IMR-90 (cell line): ENCODE results near the gene CERS5. TPM values are rescaled to one million over a fixed set of nuclear protein-coding genes. Genes with fewer than 3 reads are reported as not detected.

ENCODE experiments used
- ATAC-seq: fragments of 200-7000 bp; cut with Tn5 transposase; 2 replicates; pipeline ENCODE4 v1.9.1; 2020; ENCODE audit warnings: low read depth, mild to moderate bottlenecking, moderate library complexity
- BruUV-seq: library from RNA; stranded (reverse); fragments of 400-500 nt; replicated peaks from 2 replicates; lab custom pipeline; 2021; lab: Mats Ljungman, UMichigan
- CTCF ChIA-PET: fragments of 300-600 bp; formaldehyde crosslinking; extraction: SDS; loops from one replicate; lab custom pipeline; 2021; ENCODE audit warnings: antibody characterized with exemption; lab: Yijun Ruan, JAX
- POLR2A ChIA-PET: fragments of 300-600 bp; sonication (Branson Sonifier 250); formaldehyde crosslinking; loops from one replicate; lab custom pipeline; 2022; ENCODE audit warnings: antibody characterized with exemption; ENCODE audit not compliant: unreplicated experiment; lab: Charles Lee
- DNase-seq: peaks from one replicate; pipeline ENCODE4 v3.0.0; 2013
- H2AFZ ChIP-seq: replicated peaks from 2 replicates; pipeline ENCODE3; 2013; ENCODE audit warnings: low read length, mild to moderate bottlenecking; ENCODE audit not compliant: poor library complexity
- H2AK5ac ChIP-seq: 2 replicates; pipeline ENCODE4 v1.6.1; 2013; ENCODE audit warnings: low read depth, low read length, inconsistent platforms
- H2AK9ac ChIP-seq: replicated peaks from 2 replicates; pipeline ENCODE3; 2013; ENCODE audit warnings: mild to moderate bottlenecking, low read depth, low read length, moderate library complexity; ENCODE audit not compliant: poor library complexity
- H2BK120ac ChIP-seq: 2 replicates; pipeline ENCODE4 v1.6.1; 2013; ENCODE audit warnings: low read depth, low read length, inconsistent platforms
- H2BK15ac ChIP-seq: 3 replicates; pipeline ENCODE4 v1.6.1; 2013; ENCODE audit warnings: low read depth, low read length, inconsistent platforms
- H2BK20ac ChIP-seq: 2 replicates; pipeline ENCODE4 v1.6.1; 2013; ENCODE audit warnings: low read depth, mild to moderate bottlenecking, inconsistent platforms, low read length, moderate library complexity
- H2BK5ac ChIP-seq: 2 replicates; pipeline ENCODE4 v1.6.1; 2013; ENCODE audit warnings: mild to moderate bottlenecking, low read depth, low read length, inconsistent platforms; ENCODE audit not compliant: poor library complexity, severe bottlenecking
- H3K14ac ChIP-seq: replicated peaks from 2 replicates; pipeline ENCODE4 v1.6.1; 2013; ENCODE audit warnings: low read depth, low read length, inconsistent platforms
- H3K18ac ChIP-seq: 2 replicates; pipeline ENCODE4 v1.6.1; 2013; ENCODE audit warnings: low read depth, low read length, control low read depth
- H3K23ac ChIP-seq: 2 replicates; pipeline ENCODE4 v1.6.1; 2013; ENCODE audit warnings: low read depth, low read length, inconsistent platforms
- H3K27ac ChIP-seq: 2 replicates; pipeline ENCODE4 v1.5.1; 2013; ENCODE audit warnings: mild to moderate bottlenecking, control low read depth, low read length; ENCODE audit not compliant: insufficient read depth
- H3K27me3 ChIP-seq: 2 replicates; pipeline ENCODE4 v1.6.1; 2013; ENCODE audit warnings: low read length; ENCODE audit not compliant: control insufficient read depth, insufficient read depth
- H3K36me3 ChIP-seq: 2 replicates; pipeline ENCODE4 v1.6.1; 2013; ENCODE audit warnings: low read length, mixed read lengths; ENCODE audit not compliant: control insufficient read depth, insufficient read depth
- H3K4ac ChIP-seq: 2 replicates; pipeline ENCODE4 v1.6.1; 2013; ENCODE audit warnings: low read depth, low read length, inconsistent platforms
- H3K4me1 ChIP-seq: 2 replicates; pipeline ENCODE4 v1.6.1; 2013; ENCODE audit warnings: low read length, mixed read lengths; ENCODE audit not compliant: control insufficient read depth, insufficient read depth
- H3K4me2 ChIP-seq: 2 replicates; pipeline ENCODE4 v1.6.1; 2013; ENCODE audit warnings: low read depth, mild to moderate bottlenecking, control low read depth, low read length, moderate library complexity
- H3K4me3 ChIP-seq: 2 replicates; pipeline ENCODE4 v1.5.1; 2013; ENCODE audit warnings: low read depth, mild to moderate bottlenecking, control low read depth, low read length, moderate library complexity; ENCODE audit not compliant: insufficient read depth
- H3K56ac ChIP-seq: 2 replicates; pipeline ENCODE4 v1.6.1; 2013; ENCODE audit warnings: low read length, inconsistent platforms; ENCODE audit not compliant: insufficient read depth; ENCODE audit errors: extremely low read depth
- H3K79me1 ChIP-seq, 2 experiments: 2 replicates each; pipeline ENCODE4 v1.6.1; 2013; ENCODE audit warnings: low read length in 2 of 2, inconsistent platforms in 1 of 2, low read depth in 1 of 2
- H3K9ac ChIP-seq: 2 replicates; pipeline ENCODE4 v1.6.1; 2013; ENCODE audit warnings: low read depth, low read length, control low read depth
- H3K9me1 ChIP-seq: 2 replicates; pipeline ENCODE4 v1.6.1; 2013; ENCODE audit warnings: low read length, inconsistent platforms; ENCODE audit not compliant: insufficient read depth
- H3K9me3 ChIP-seq: 2 replicates; pipeline ENCODE4 v1.6.1; 2013; ENCODE audit warnings: low read length; ENCODE audit not compliant: control insufficient read depth, insufficient read depth
- H4K20me1 ChIP-seq: 2 replicates; pipeline ENCODE4 v1.6.1; 2013; ENCODE audit warnings: low read length, inconsistent platforms; ENCODE audit not compliant: insufficient read depth
- H4K5ac ChIP-seq: 2 replicates; pipeline ENCODE4 v1.6.1; 2013; ENCODE audit warnings: mild to moderate bottlenecking, low read depth, low read length, control low read depth
- H4K8ac ChIP-seq, 2 experiments: 2 replicates each; pipeline ENCODE4 v1.6.1; 2013; ENCODE audit warnings: low read depth in 2 of 2, low read length in 2 of 2, control low read depth in 1 of 2, inconsistent platforms in 1 of 2
- H4K91ac ChIP-seq: 2 replicates; pipeline ENCODE4 v1.6.1; 2013; ENCODE audit warnings: low read depth, low read length, inconsistent platforms; ENCODE audit not compliant: insufficient read depth
- BHLHE40 ChIP-seq: fragments of 150-350 bp; IDR thresholded peaks from 2 replicates; pipeline ENCODE4 v1.6.1; 2016; ENCODE audit warnings: mild to moderate bottlenecking, low read depth, low read length
- CEBPB ChIP-seq: IDR thresholded peaks from 2 replicates; pipeline ENCODE4 v1.6.1; 2012; ENCODE audit warnings: low read depth, low read length, improper control_type of control experiment
- CHD1 ChIP-seq: IDR thresholded peaks from 2 replicates; pipeline ENCODE4 v1.6.1; 2012; ENCODE audit warnings: low read depth, low read length, improper control_type of control experiment
- CTCF ChIP-seq: conservative IDR thresholded peaks from 2 replicates; pipeline ENCODE4 v1.5.1; 2012; ENCODE audit warnings: mild to moderate bottlenecking, low read depth, low read length, improper control_type of control experiment
- ELK1 ChIP-seq: fragments of 150-350 bp; IDR thresholded peaks from 2 replicates; pipeline ENCODE4 v1.6.1; 2016; ENCODE audit warnings: low read depth, mild to moderate bottlenecking, low read length, moderate library complexity, borderline replicate concordance
- FOS ChIP-seq: fragments of 150-350 bp; IDR thresholded peaks from 2 replicates; pipeline ENCODE4 v1.6.1; 2016; ENCODE audit warnings: low read depth, low read length
- MAFK ChIP-seq: IDR thresholded peaks from 2 replicates; pipeline ENCODE4 v1.6.1; 2012; ENCODE audit warnings: low read depth, low read length, improper control_type of control experiment
- MAZ ChIP-seq: IDR thresholded peaks from 2 replicates; pipeline ENCODE4 v1.6.1; 2012; ENCODE audit warnings: low read depth, mild to moderate bottlenecking, low read length, improper control_type of control experiment, moderate library complexity, borderline replicate concordance
- MXI1 ChIP-seq: IDR thresholded peaks from 2 replicates; pipeline ENCODE4 v1.6.1; 2012; ENCODE audit warnings: low read depth, mild to moderate bottlenecking, low read length, moderate library complexity, borderline replicate concordance
- NFE2L2 ChIP-seq: fragments of 150-350 bp; IDR thresholded peaks from 2 replicates; pipeline ENCODE4 v1.6.1; 2016; ENCODE audit warnings: low read depth, mild to moderate bottlenecking, low read length
- POLR2A ChIP-seq: IDR thresholded peaks from 2 replicates; pipeline ENCODE4 v1.6.1; 2012; ENCODE audit warnings: mild to moderate bottlenecking, low read depth, low read length
- RAD21 ChIP-seq: IDR thresholded peaks from 2 replicates; pipeline ENCODE4 v1.6.1; 2012; ENCODE audit warnings: low read length, improper control_type of control experiment
- RCOR1 ChIP-seq: IDR thresholded peaks from 2 replicates; pipeline ENCODE4 v1.6.1; 2012; ENCODE audit warnings: mild to moderate bottlenecking, low read length, improper control_type of control experiment; ENCODE audit not compliant: insufficient replicate concordance
- RFX5 ChIP-seq: IDR thresholded peaks from 2 replicates; pipeline ENCODE4 v1.8.0; 2012; ENCODE audit warnings: low read depth, mild to moderate bottlenecking, low read length, moderate library complexity
- SMC3 ChIP-seq: fragments of 150-350 bp; IDR thresholded peaks from 2 replicates; pipeline ENCODE4 v1.6.1; 2016; ENCODE audit warnings: low read depth, mild to moderate bottlenecking, antibody characterized with exemption, low read length, moderate library complexity
- USF2 ChIP-seq: fragments of 150-350 bp; IDR thresholded peaks from 2 replicates; pipeline ENCODE4 v1.6.1; 2017; ENCODE audit warnings: mild to moderate bottlenecking, antibody characterized with exemption, low read length, low read depth
- WGBS, 2 experiments: methylation state at CpG; one replicate each; pipeline versions ENCODE4 v1.1.5 to v1.1.7; 2013; ENCODE audit warnings: missing lambda C conversion rate in 2 of 2; ENCODE audit not compliant: insufficient read length in 1 of 2; ENCODE audit errors: extremely low coverage in 2 of 2; 5-methylcytosine and 5-hydroxymethylcytosine counted together
- dilution Hi-C: fragments of 300-500 bp; cut with HindIII; formaldehyde crosslinking; loops from one replicate; pipeline ENCODE4 v1.14.3; 2018; ENCODE audit warnings: low sequenced_read_pairs; ENCODE audit not compliant: unreplicated experiment
- in situ Hi-C: fragments of 300-500 bp; cut with MboI; formaldehyde crosslinking; loops from 3 replicates; pipeline ENCODE4 v1.14.3; 2019; ENCODE audit warnings: low sequenced_read_pairs, inconsistent platforms, mixed read lengths
- intact Hi-C: fragments of 100-400 bp; cut with micrococcal nuclease; formaldehyde crosslinking; loops from 2 replicates; pipeline ENCODE4 v1.10.0; 2022
- polyA plus RNA-seq, 3 experiments: library from polyadenylated mRNA; depleted of rRNA; stranded (reverse); fragments of >200 nt; gene quantifications; 2 replicates each; pipeline ENCODE4 v1.2.3, GENCODE V29; 2012; ENCODE audit warnings: low replicate concordance in 1 of 3
- total RNA-seq: library from RNA; depleted of rRNA; stranded (reverse); fragments of >200 nt; gene quantifications from 2 replicates; pipeline ENCODE4 v1.2.3, GENCODE V29; 2012

CERS5 gene
- total and polyA plus RNA-seq, 2 of the 4 experiments (the other 2 are of a cell fraction): 40.3 to 60.3 TPM

- Histone ChIP-seq H3K4me2 (no peak overlapping the region), H3K4ac (no peak overlapping the region), H3K56ac (no peak overlapping the region), H3K18ac (no peak overlapping the region), H2AK9ac (no peak overlapping the region), H3K14ac (no peak overlapping the region), H3K23ac (no peak overlapping the region), H3K4me3 (no peak overlapping the region), H3K79me1 (peaks cover 29 to 47% of the 10 kb centered on the region in 2 experiments), H2AFZ (no peak overlapping the region), H2BK120ac (0 out of 2 replicates have a peak overlapping the region, but pooled peaks have one; percentile 19), H3K27me3 (no peaks in the 10 kb centered on the region), H3K36me3 (peaks cover 40% of the 10 kb centered on the region), H3K9me1 (peaks cover 17% of the 10 kb centered on the region), H3K4me1 (peaks cover 24% of the 10 kb centered on the region), H3K9ac (no peak overlapping the region), H2AK5ac (no peak overlapping the region), H3K9me3 (no peaks in the 10 kb centered on the region), H2BK15ac (no peak overlapping the region), H3K27ac (no peak overlapping the region), H2BK20ac (no peak overlapping the region), H2BK5ac (no peak overlapping the region), H4K91ac (no peak overlapping the region), H4K5ac (no peak overlapping the region), H4K8ac (no peak overlapping the region), H4K20me1 (0 out of 2 replicates have a peak, but pooled peaks cover 4% of the 10 kb centered on the region)
- intact Hi-C loops (no loop called here), in situ Hi-C loops (no loop called here), dilution Hi-C loops (no loop called here)
- ChIA-PET POLR2A (no interaction called here), CTCF (no interaction called here)
- TF ChIP-seq NFE2L2: no peak
- no peak for TF ChIP-seq SMC3
- TF ChIP-seq MAFK: no peak
- TF ChIP-seq FOS: no peak
- TF ChIP-seq USF2: no peak
- TF ChIP-seq CHD1: no peak
- no peak for TF ChIP-seq RAD21
- TF ChIP-seq BHLHE40: no peak
- no peak for TF ChIP-seq MXI1
- TF ChIP-seq MAZ: no peak
- TF ChIP-seq POLR2A: no peak
- no peak for TF ChIP-seq RFX5
- no peak for TF ChIP-seq CEBPB
- no peak for TF ChIP-seq CTCF
- no peak for TF ChIP-seq RCOR1
- no peak for TF ChIP-seq ELK1
- no TSS peak for BruUV-seq
- ATAC-seq (no peak), DNase-seq (no peak)
- WGBS, 2 experiments: no CpG with 5 or more reads among the region's 1 CpG
These were observed 23.7 kb upstream of the CERS5 start for GRCh38 chr12:50190859-50191258.
